Left forelimb (tissue), 1 donor: ENCODE measurements around the gene NSMF.
"Not testable (repeated sequence)": the region's sequence is repeated elsewhere in the genome, so short reads cannot be mapped to it uniquely, and the experiment has no call there.

Experiments used
- DNase-seq: peaks from one replicate; pipeline ENCODE4 v3.0.0-alpha.2; 2018; ENCODE audit warnings: low spot score

NSMF gene

GRCh38 chr9:137477778-137478612 is 18.9 kb upstream of the NSMF start:
- DNase-seq = no peak

- no peak for DNase-seq
These were observed 17.7 kb upstream of the NSMF start for GRCh38 chr9:137476856-137477255.

GRCh38 chr9:137475666-137476065 is 16.5 kb upstream of the NSMF start:
- no peak for DNase-seq

- no peak for DNase-seq
These were observed 15.1 kb upstream of the NSMF start for GRCh38 chr9:137474271-137474670.

GRCh38 chr9:137470785-137471184 is 11.7 kb upstream of the NSMF start:
- DNase-seq = no peak

GRCh38 chr9:137467896-137468295 is 8.8 kb upstream of the NSMF start:
- no peak for DNase-seq

- DNase-seq = no peak
These were observed 8.0 kb upstream of the NSMF start for GRCh38 chr9:137467161-137467581.

- DNase-seq = not testable (repeated sequence)
These were observed 7.4 kb upstream of the NSMF start for GRCh38 chr9:137466389-137467085.

- no peak for DNase-seq
These were observed 6.7 kb upstream of the NSMF start for GRCh38 chr9:137465720-137466388.

- DNase-seq = no peak
These were observed 6.0 kb upstream of the NSMF start for GRCh38 chr9:137465000-137465719.

- no peak for DNase-seq
These were observed 5.3 kb upstream of the NSMF start for GRCh38 chr9:137464291-137464999.

- no peak for DNase-seq
These were observed 4.8 kb upstream of the NSMF start for GRCh38 chr9:137463931-137464290.

- no peak for DNase-seq
These were observed 4.1 kb upstream of the NSMF start for GRCh38 chr9:137462986-137463930.

- DNase-seq = no peak
These were observed 3.4 kb upstream of the NSMF start for GRCh38 chr9:137462396-137462985.

GRCh38 chr9:137461663-137462395 is 2.7 kb upstream of the NSMF start:
- no peak for DNase-seq

GRCh38 chr9:137461316-137461662 is 2.2 kb upstream of the NSMF start:
- DNase-seq = no peak

GRCh38 chr9:137460363-137461315 is 1.5 kb upstream of the NSMF start:
- no peak for DNase-seq
